Esophagus squamous epithelium (tissue), 4 donors: ENCODE data around the gene PKD2.

Source experiments
- POLR2A ChIP-seq, 4 donors: fragments of 450-650 bp; IDR thresholded peaks; one replicate each; pipeline ENCODE4 v1.6.1; 2017; ENCODE audit warnings: antibody characterized with exemption in 4 of 4, mild to moderate bottlenecking in 4 of 4, moderate library complexity in 3 of 4
- TF ChIP-seq, protein P1 (sequence below), 6 experiments: fragments of 450-650 bp in 4 of 6; fragments of 200-600 bp in 2 of 6; sonication (generic) in 2 of 6; IDR thresholded peaks; one replicate each; pipeline ENCODE4 v1.5.1; 2016 to 2019; ENCODE audit warnings: antibody characterized with exemption in 6 of 6, mild to moderate bottlenecking in 4 of 6, moderate library complexity in 4 of 6

DNA sequence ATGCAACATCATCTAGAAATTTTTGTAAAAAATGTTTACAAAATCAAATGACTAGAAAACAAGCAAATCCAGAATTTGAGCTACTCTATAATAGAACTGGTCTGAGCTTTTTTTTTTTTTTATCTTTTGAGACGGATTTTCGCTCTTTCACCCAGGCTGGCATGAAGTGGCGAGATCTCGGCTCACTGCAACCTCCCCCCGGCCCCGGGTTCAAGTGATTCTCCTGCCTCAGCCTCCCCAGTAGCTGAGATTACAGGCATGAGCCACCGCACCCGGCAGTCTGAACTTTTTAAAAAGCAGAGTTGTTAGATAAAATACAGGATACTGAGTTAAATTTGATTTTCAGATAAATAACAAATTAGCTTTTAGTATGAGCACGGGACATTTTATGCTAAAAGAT lies 20.9 kb upstream of the PKD2 start:
- TF ChIP-seq, protein P1, sequence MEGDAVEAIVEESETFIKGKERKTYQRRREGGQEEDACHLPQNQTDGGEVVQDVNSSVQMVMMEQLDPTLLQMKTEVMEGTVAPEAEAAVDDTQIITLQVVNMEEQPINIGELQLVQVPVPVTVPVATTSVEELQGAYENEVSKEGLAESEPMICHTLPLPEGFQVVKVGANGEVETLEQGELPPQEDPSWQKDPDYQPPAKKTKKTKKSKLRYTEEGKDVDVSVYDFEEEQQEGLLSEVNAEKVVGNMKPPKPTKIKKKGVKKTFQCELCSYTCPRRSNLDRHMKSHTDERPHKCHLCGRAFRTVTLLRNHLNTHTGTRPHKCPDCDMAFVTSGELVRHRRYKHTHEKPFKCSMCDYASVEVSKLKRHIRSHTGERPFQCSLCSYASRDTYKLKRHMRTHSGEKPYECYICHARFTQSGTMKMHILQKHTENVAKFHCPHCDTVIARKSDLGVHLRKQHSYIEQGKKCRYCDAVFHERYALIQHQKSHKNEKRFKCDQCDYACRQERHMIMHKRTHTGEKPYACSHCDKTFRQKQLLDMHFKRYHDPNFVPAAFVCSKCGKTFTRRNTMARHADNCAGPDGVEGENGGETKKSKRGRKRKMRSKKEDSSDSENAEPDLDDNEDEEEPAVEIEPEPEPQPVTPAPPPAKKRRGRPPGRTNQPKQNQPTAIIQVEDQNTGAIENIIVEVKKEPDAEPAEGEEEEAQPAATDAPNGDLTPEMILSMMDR (IDR thresholded peaks at IDR 0.05): no peak
- TF ChIP-seq POLR2A (IDR thresholded peaks at IDR 0.05): no peak
